Stimulated activated naive CD8-positive, alpha-beta T cell treated with anti-CD3 and anti-CD28 coated beads, Interleukin-15, Interleukin-2, amounts not matched to agents 100 ng/mL and 50 ng/mL, for 24 hours (primary cell): ENCODE results near the gene LPCAT1.
"Not testable (repeated sequence)": the region's sequence is repeated elsewhere in the genome, so short reads cannot be mapped to it uniquely, and the experiment has no call there.

Source experiments
- H3K27ac Mint-ChIP-seq: one replicate; pipeline ENCODE4 v1.8.0; 2021; ENCODE audit warnings: mild to moderate bottlenecking, mixed read lengths
- H3K27me3 Mint-ChIP-seq: one replicate; pipeline ENCODE4 v1.8.0; 2021; ENCODE audit warnings: mixed read lengths
- H3K36me3 Mint-ChIP-seq: one replicate; pipeline ENCODE4 v1.8.0; 2021; ENCODE audit warnings: low read depth, mixed read lengths
- H3K4me1 Mint-ChIP-seq: one replicate; pipeline ENCODE4 v1.8.0; 2021; ENCODE audit warnings: low read depth, mixed read lengths
- H3K4me3 Mint-ChIP-seq: one replicate; pipeline ENCODE4 v1.8.0; 2021; ENCODE audit warnings: mild to moderate bottlenecking, mixed read lengths
- H3K9me3 Mint-ChIP-seq: one replicate; pipeline ENCODE4 v1.8.0; 2021; ENCODE audit warnings: mixed read lengths

The LPCAT1 gene

GRCh38 chr5:1512541-1513291 lies 11.0 kb downstream of the LPCAT1 start:
- Mint-ChIP-seq H3K27ac (no peak overlapping the region), H3K9me3 (no peaks in the 10 kb centered on the region), H3K4me1 (peaks cover 31% of the 10 kb centered on the region)

GRCh38 chr5:1511651-1512540 lies 11.9 kb downstream of the LPCAT1 start:
- H3K27ac Mint-ChIP-seq, result no peak overlapping the region

More at GRCh38 chr5:1512541-1513291, 11.0 kb downstream of the LPCAT1 start:
- Mint-ChIP-seq H3K36me3 (peaks cover 20% of the 10 kb centered on the region), H3K27me3 (no peaks in the 10 kb centered on the region), H3K4me3 (no peak overlapping the region)

GRCh38 chr5:1511048-1511447 lies 12.7 kb downstream of the LPCAT1 start:
- H3K4me3 Mint-ChIP-seq, result no peak overlapping the region
- H3K27ac Mint-ChIP-seq, result no peak overlapping the region
- peaks cover 19% of the 10 kb centered on the region for H3K36me3 Mint-ChIP-seq
- no peaks in the 10 kb centered on the region for H3K27me3 Mint-ChIP-seq
- H3K4me1 Mint-ChIP-seq, result peaks cover 22% of the 10 kb centered on the region
- no peaks in the 10 kb centered on the region for H3K9me3 Mint-ChIP-seq

More at GRCh38 chr5:1511651-1512540, 11.9 kb downstream of the LPCAT1 start:
- Mint-ChIP-seq H3K4me1 (peaks cover 28% of the 10 kb centered on the region), H3K9me3 (no peaks in the 10 kb centered on the region), H3K36me3 (peaks cover 20% of the 10 kb centered on the region), H3K27me3 (no peaks in the 10 kb centered on the region), H3K4me3 (no peak overlapping the region)

GRCh38 chr5:1510631-1511030 lies 13.1 kb downstream of the LPCAT1 start:
- no peaks in the 10 kb centered on the region for H3K27me3 Mint-ChIP-seq
- no peak overlapping the region for H3K4me3 Mint-ChIP-seq
- H3K4me1 Mint-ChIP-seq, result peaks cover 22% of the 10 kb centered on the region
- peaks cover 22% of the 10 kb centered on the region for H3K36me3 Mint-ChIP-seq
- H3K9me3 Mint-ChIP-seq, result no peaks in the 10 kb centered on the region
- no peak overlapping the region for H3K27ac Mint-ChIP-seq

- no peak overlapping the region for H3K4me3 Mint-ChIP-seq
- no peaks in the 10 kb centered on the region for H3K27me3 Mint-ChIP-seq
- H3K4me1 Mint-ChIP-seq, result peaks cover 21% of the 10 kb centered on the region
- H3K36me3 Mint-ChIP-seq, result peaks cover 23% of the 10 kb centered on the region
- no peak overlapping the region for H3K27ac Mint-ChIP-seq
- no peaks in the 10 kb centered on the region for H3K9me3 Mint-ChIP-seq
Measured at GRCh38 chr5:1510151-1510561, 13.6 kb downstream of the LPCAT1 start.

GRCh38 chr5:1509346-1510085 lies 14.2 kb downstream of the LPCAT1 start:
- H3K27ac Mint-ChIP-seq, result peak overlapping the region; percentile 4
- H3K9me3 Mint-ChIP-seq, result no peaks in the 10 kb centered on the region
- H3K4me1 Mint-ChIP-seq, result peaks cover 24% of the 10 kb centered on the region
- H3K4me3 Mint-ChIP-seq, result no peak overlapping the region
- H3K36me3 Mint-ChIP-seq, result peaks cover 23% of the 10 kb centered on the region
- no peaks in the 10 kb centered on the region for H3K27me3 Mint-ChIP-seq

GRCh38 chr5:1508659-1509290 lies 15.0 kb downstream of the LPCAT1 start:
- Mint-ChIP-seq H3K27ac (no peak overlapping the region), H3K9me3 (no peaks in the 10 kb centered on the region), H3K27me3 (no peaks in the 10 kb centered on the region), H3K36me3 (peaks cover 23% of the 10 kb centered on the region), H3K4me3 (no peak overlapping the region), H3K4me1 (peaks cover 31% of the 10 kb centered on the region)

- Mint-ChIP-seq H3K27me3 (no peaks in the 10 kb centered on the region), H3K4me1 (peaks cover 37% of the 10 kb centered on the region), H3K36me3 (peaks cover 21% of the 10 kb centered on the region), H3K9me3 (no peaks in the 10 kb centered on the region), H3K4me3 (no peak overlapping the region), H3K27ac (no peak overlapping the region)
Measured at GRCh38 chr5:1507961-1508658, 15.7 kb downstream of the LPCAT1 start.

- Mint-ChIP-seq H3K27ac (no peak overlapping the region), H3K27me3 (no peaks in the 10 kb centered on the region), H3K36me3 (peaks cover 22% of the 10 kb centered on the region), H3K9me3 (no peaks in the 10 kb centered on the region), H3K4me1 (peaks cover 41% of the 10 kb centered on the region), H3K4me3 (no peak overlapping the region)
Measured at GRCh38 chr5:1507457-1507856, 16.3 kb downstream of the LPCAT1 start.

GRCh38 chr5:1507014-1507375 lies 16.8 kb downstream of the LPCAT1 start:
- H3K4me3 Mint-ChIP-seq, result no peak overlapping the region
- H3K27me3 Mint-ChIP-seq, result no peaks in the 10 kb centered on the region
- peaks cover 45% of the 10 kb centered on the region for H3K4me1 Mint-ChIP-seq
- H3K27ac Mint-ChIP-seq, result no peak overlapping the region
- H3K9me3 Mint-ChIP-seq, result no peaks in the 10 kb centered on the region
- peaks cover 25% of the 10 kb centered on the region for H3K36me3 Mint-ChIP-seq

GRCh38 chr5:1506242-1507013 lies 17.3 kb downstream of the LPCAT1 start:
- Mint-ChIP-seq H3K36me3 (peaks cover 26% of the 10 kb centered on the region), H3K9me3 (no peaks in the 10 kb centered on the region), H3K27ac (no peak overlapping the region), H3K27me3 (no peaks in the 10 kb centered on the region), H3K4me3 (no peak overlapping the region), H3K4me1 (peaks cover 43% of the 10 kb centered on the region)

- Mint-ChIP-seq H3K4me1 (peaks cover 42% of the 10 kb centered on the region), H3K4me3 (no peak overlapping the region), H3K9me3 (no peaks in the 10 kb centered on the region), H3K27ac (no peak overlapping the region), H3K36me3 (peaks cover 26% of the 10 kb centered on the region), H3K27me3 (no peaks in the 10 kb centered on the region)
Measured at GRCh38 chr5:1505506-1506241, 18.1 kb downstream of the LPCAT1 start.

- not testable (repeated sequence) for H3K27me3 Mint-ChIP-seq, H3K4me3 Mint-ChIP-seq, H3K27ac Mint-ChIP-seq, H3K9me3 Mint-ChIP-seq
- H3K4me1 Mint-ChIP-seq, result peaks cover 45% of the 10 kb centered on the region
- peaks cover 26% of the 10 kb centered on the region for H3K36me3 Mint-ChIP-seq
Measured at GRCh38 chr5:1505089-1505488, 18.7 kb downstream of the LPCAT1 start.
